Panc1 (cell line): ENCODE measurements around the gene PPM1D. TPM values are rescaled to one million over a fixed set of nuclear protein-coding genes. Genes with fewer than 3 reads are reported as not detected.
A peak's percentile ranks its signal among the peaks of the same experiment; 100 is the strongest.

Experiments
- ATAC-seq: fragments of 200-7000 bp; cut with Tn5 transposase; 2 replicates; pipeline ENCODE4 v1.9.1; 2020; ENCODE audit warnings: mild to moderate bottlenecking, moderate library complexity
- BruUV-seq: library from RNA; stranded (reverse); fragments of 400-500 nt; replicated peaks from 2 replicates; lab custom pipeline; 2021; lab: Mats Ljungman, UMichigan
- CTCF ChIA-PET: fragments of 300-600 bp; sonication (Branson Sonifier 250); formaldehyde crosslinking; loops from one replicate; lab custom pipeline; 2022; ENCODE audit warnings: antibody characterized with exemption; lab: Charles Lee
- POLR2A ChIA-PET: fragments of 300-600 bp; sonication (Branson Sonifier 250); formaldehyde crosslinking; loops from one replicate; lab custom pipeline; 2022; ENCODE audit warnings: antibody characterized with exemption; lab: Charles Lee
- DNase-seq: peaks from one replicate; pipeline ENCODE4 v3.0.0-alpha.2; 2010; ENCODE audit warnings: low read depth, low spot score
- H3K27ac ChIP-seq: 2 replicates; pipeline ENCODE4 v1.5.1; 2011; ENCODE audit warnings: mild to moderate bottlenecking, low read length, inconsistent platforms
- H3K27me3 ChIP-seq: fragments of 200-500 bp; sonication (Bioruptor generic); 2 replicates; pipeline ENCODE4 v1.6.0; 2014; ENCODE audit warnings: low read length, inconsistent platforms; ENCODE audit not compliant: control insufficient read depth, insufficient read depth
- H3K36me3 ChIP-seq: fragments of 200-500 bp; sonication (Bioruptor generic); 2 replicates; pipeline ENCODE4 v1.5.1; 2014; ENCODE audit warnings: inconsistent platforms, mild to moderate bottlenecking, low read length, moderate library complexity; ENCODE audit not compliant: control insufficient read depth, insufficient read depth
- H3K4me1 ChIP-seq: 2 replicates; pipeline ENCODE4 v1.5.1; 2011; ENCODE audit warnings: inconsistent platforms, mild to moderate bottlenecking, low read length, moderate library complexity; ENCODE audit not compliant: control insufficient read depth, insufficient read depth
- H3K4me3 ChIP-seq, 2 experiments: 2 replicates each; pipeline ENCODE4 v1.5.1; 2011 to 2012; ENCODE audit warnings: low read depth in 2 of 2, low read length in 2 of 2, mild to moderate bottlenecking in 2 of 2, inconsistent platforms in 1 of 2, moderate library complexity in 1 of 2
- H3K9me3 ChIP-seq: fragments of 200-500 bp; sonication (Bioruptor generic); 2 replicates; pipeline ENCODE4 v1.5.1; 2014; ENCODE audit warnings: low read depth, mild to moderate bottlenecking, inconsistent platforms, low read length, moderate library complexity; ENCODE audit not compliant: control insufficient read depth, insufficient read depth
- POLR2AphosphoS5 ChIP-seq: IDR thresholded peaks from 2 replicates; pipeline ENCODE4 v1.6.1; 2012; ENCODE audit warnings: mild to moderate bottlenecking, low read depth, low read length, moderate library complexity
- TCF7L2 ChIP-seq: IDR thresholded peaks from 2 replicates; pipeline ENCODE4 v1.6.1; 2011; ENCODE audit warnings: mild to moderate bottlenecking, low read depth, low read length, inconsistent platforms
- in situ Hi-C: cut with HindIII; loops from 2 replicates; pipeline ENCODE4 v1.10.0; 2016; ENCODE audit warnings: low sequenced_read_pairs, low pct_unique_long_range_greater_than_20kb
- intact Hi-C: fragments of 100-400 bp; cut with micrococcal nuclease; formaldehyde crosslinking; loops from one replicate; pipeline ENCODE4 v1.10.0; 2022; ENCODE audit not compliant: unreplicated experiment
- total RNA-seq: library from RNA; stranded (reverse); gene quantifications from one replicate; pipeline ENCODE4 v1.2.1, GENCODE V29; 2021; ENCODE audit not compliant: unreplicated experiment
- TF ChIP-seq, protein P1 (sequence below), 2 experiments: IDR thresholded peaks; 2 replicates each; pipeline ENCODE4 v1.6.1; 2011 to 2012; ENCODE audit warnings: low read depth in 2 of 2, control low read depth in 1 of 2, low read length in 1 of 2, mild to moderate bottlenecking in 1 of 2, moderate library complexity in 1 of 2; ENCODE audit not compliant: insufficient read depth in 1 of 2
- TF ChIP-seq, protein P2 (sequence below): fragments of 450-650 bp; IDR thresholded peaks from 2 replicates; pipeline ENCODE4 v1.5.1; 2017; ENCODE audit warnings: mild to moderate bottlenecking

Gene PPM1D
- total RNA-seq, 1 experiment from 2014 or later: 7.4 TPM

DNA sequence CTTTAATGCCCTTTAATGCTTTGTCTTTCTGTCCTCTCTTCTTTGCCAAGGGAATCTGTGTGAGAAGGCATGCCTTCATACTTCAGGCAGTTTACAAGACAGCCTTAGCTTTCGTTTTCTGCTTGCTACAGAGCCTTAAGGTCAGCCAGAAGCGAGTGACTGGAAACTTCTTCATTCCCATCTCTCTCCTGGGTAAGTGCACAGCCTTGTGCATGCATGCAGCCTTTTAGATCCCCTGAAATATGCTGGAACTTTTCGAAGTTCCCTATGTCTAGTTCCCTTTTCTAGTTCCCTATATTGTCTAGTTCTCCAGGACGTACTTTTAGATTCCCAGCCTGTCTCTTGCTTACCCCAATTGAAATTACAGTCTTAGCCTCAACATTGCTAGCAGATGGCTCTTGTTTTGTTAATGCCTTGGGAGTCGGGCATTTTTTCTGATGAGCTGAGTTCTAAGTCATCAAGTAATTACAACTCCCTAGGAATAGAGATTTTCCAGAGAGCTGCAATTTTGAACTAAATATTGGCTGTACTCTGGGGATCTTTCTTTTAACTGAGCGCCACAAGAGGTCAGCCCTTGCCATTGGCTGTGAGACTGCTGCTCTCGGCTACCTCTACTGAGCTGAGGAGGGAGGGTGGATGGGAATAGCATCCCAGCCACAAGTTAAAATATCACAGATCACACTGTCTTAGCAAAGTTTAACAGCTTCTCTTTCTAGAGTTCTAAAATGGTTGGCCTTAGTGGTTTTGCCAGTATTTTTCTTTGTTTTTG is 22.7 kb upstream of the PPM1D start:
- in situ Hi-C loops (no loop called here), intact Hi-C loops (no loop called here)
- no peak for DNase-seq
- H3K27me3 ChIP-seq: no peaks in the 10 kb centered on the region
- POLR2A ChIA-PET: no interaction called here
- H3K4me1 ChIP-seq: no peaks in the 10 kb centered on the region; the same call in 1 of the 2 replicates
- no peaks in the 10 kb centered on the region for H3K36me3 ChIP-seq
- ATAC-seq: peak; percentile 96
- H3K9me3 ChIP-seq: no peaks in the 10 kb centered on the region
- H3K27ac ChIP-seq: peak overlapping the region; percentile 61
- CTCF ChIA-PET: interaction anchor here (0.6 to 1.1 kb wide), 5 partner anchors 9 to 135 kb away, joined by 3 to 5 read pairs (median 3); no protein-coding TSS in a partner anchor
- TF ChIP-seq, protein P1, sequence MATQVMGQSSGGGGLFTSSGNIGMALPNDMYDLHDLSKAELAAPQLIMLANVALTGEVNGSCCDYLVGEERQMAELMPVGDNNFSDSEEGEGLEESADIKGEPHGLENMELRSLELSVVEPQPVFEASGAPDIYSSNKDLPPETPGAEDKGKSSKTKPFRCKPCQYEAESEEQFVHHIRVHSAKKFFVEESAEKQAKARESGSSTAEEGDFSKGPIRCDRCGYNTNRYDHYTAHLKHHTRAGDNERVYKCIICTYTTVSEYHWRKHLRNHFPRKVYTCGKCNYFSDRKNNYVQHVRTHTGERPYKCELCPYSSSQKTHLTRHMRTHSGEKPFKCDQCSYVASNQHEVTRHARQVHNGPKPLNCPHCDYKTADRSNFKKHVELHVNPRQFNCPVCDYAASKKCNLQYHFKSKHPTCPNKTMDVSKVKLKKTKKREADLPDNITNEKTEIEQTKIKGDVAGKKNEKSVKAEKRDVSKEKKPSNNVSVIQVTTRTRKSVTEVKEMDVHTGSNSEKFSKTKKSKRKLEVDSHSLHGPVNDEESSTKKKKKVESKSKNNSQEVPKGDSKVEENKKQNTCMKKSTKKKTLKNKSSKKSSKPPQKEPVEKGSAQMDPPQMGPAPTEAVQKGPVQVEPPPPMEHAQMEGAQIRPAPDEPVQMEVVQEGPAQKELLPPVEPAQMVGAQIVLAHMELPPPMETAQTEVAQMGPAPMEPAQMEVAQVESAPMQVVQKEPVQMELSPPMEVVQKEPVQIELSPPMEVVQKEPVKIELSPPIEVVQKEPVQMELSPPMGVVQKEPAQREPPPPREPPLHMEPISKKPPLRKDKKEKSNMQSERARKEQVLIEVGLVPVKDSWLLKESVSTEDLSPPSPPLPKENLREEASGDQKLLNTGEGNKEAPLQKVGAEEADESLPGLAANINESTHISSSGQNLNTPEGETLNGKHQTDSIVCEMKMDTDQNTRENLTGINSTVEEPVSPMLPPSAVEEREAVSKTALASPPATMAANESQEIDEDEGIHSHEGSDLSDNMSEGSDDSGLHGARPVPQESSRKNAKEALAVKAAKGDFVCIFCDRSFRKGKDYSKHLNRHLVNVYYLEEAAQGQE (IDR thresholded peaks at IDR 0.05; ENCODE audit: insufficient read depth in 1 of 2, low read depth in 2 of 2, low read length in 1 of 2): no peak
- TF ChIP-seq, protein P2, sequence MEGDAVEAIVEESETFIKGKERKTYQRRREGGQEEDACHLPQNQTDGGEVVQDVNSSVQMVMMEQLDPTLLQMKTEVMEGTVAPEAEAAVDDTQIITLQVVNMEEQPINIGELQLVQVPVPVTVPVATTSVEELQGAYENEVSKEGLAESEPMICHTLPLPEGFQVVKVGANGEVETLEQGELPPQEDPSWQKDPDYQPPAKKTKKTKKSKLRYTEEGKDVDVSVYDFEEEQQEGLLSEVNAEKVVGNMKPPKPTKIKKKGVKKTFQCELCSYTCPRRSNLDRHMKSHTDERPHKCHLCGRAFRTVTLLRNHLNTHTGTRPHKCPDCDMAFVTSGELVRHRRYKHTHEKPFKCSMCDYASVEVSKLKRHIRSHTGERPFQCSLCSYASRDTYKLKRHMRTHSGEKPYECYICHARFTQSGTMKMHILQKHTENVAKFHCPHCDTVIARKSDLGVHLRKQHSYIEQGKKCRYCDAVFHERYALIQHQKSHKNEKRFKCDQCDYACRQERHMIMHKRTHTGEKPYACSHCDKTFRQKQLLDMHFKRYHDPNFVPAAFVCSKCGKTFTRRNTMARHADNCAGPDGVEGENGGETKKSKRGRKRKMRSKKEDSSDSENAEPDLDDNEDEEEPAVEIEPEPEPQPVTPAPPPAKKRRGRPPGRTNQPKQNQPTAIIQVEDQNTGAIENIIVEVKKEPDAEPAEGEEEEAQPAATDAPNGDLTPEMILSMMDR: peak; percentile 63
- H3K4me3 ChIP-seq: peak overlapping the region; percentile 35 to 52
- no TSS peak for BruUV-seq

DNA sequence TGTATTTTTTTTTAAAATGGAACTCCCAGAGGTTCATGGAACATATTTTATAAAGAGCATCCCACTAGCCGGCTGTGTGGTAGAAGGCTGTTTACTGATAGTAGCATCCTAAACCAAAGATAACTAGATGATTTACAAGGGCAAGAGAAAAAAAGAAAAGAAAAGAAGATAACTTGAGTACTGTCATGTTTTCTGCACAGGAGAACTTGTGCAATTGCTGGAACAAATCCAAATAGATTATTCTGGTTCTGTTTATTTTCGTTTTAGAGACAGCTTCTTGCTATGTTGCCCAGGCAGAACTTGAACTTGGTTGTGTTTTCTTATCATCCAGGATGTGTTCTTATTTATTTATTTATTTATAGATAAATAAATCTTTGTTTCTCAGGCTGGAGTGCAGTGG is 20.9 kb upstream of the PPM1D start:
- intact Hi-C loops: no loop called here

DNA sequence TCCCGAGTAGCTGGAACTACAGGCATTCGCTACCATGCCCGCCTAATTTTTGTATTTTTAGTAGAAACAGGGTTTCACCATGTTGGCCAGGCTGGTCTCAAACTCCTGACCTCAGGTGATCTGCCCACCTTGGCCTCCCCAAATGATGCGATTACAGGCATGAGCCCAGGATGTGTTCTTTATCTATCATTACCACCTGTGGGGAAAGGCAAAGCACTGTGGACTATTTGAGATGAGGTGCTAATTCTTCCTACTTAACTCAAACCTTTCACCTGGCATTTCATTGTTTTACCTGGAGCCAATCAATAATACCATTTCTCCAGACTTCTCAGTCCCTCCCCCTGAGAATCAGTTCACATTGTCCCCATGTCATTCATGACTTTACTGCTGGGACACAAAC is 20.4 kb upstream of the PPM1D start:
- ChIA-PET CTCF (no interaction called here), POLR2A (no interaction called here)
- TF ChIP-seq TCF7L2: no peak
- TF ChIP-seq POLR2AphosphoS5: no peak
- Histone ChIP-seq H3K9me3 (no peaks in the 10 kb centered on the region), H3K36me3 (no peaks in the 10 kb centered on the region), H3K27ac (no peak overlapping the region), H3K4me1 (no peaks in the 10 kb centered on the region; the same call in 1 of the 2 replicates), H3K27me3 (no peaks in the 10 kb centered on the region), H3K4me3 (no peak overlapping the region)
- DNase-seq: no peak
- in situ Hi-C loops: no loop called here
- BruUV-seq: no TSS peak
- intact Hi-C loops: no loop called here
- no peak for ATAC-seq

More for the DNA sequence above, 20.9 kb upstream of the PPM1D start:
- CTCF ChIA-PET: interaction anchor here (0.7 kb wide), 1 partner anchor 19 kb away, joined by 3 read pairs; no protein-coding TSS in a partner anchor
- POLR2A ChIA-PET: interaction anchor here (0.7 kb wide), 1 partner anchor 138 kb away, joined by 9 read pairs; no protein-coding TSS in a partner anchor
- Histone ChIP-seq H3K4me3 (no peak overlapping the region), H3K27ac (no peak overlapping the region), H3K36me3 (no peaks in the 10 kb centered on the region), H3K9me3 (no peaks in the 10 kb centered on the region), H3K4me1 (no peaks in the 10 kb centered on the region; the same call in 1 of the 2 replicates), H3K27me3 (no peaks in the 10 kb centered on the region)
- in situ Hi-C loops: no loop called here
- no TSS peak for BruUV-seq
- DNase-seq (no peak), ATAC-seq (no peak)
- no peak for TF ChIP-seq POLR2AphosphoS5
